ENCODE data around the gene L3MBTL4.
A peak's percentile ranks its signal among the peaks of the same experiment; 100 is the strongest.

L3MBTL4 gene

GRCh38 chr18:6362559-6363129 lies 52.1 kb downstream of the L3MBTL4 start:
- no peak for DNase-seq

- DNase-seq = no peak
These were observed 57.0 kb downstream of the L3MBTL4 start for GRCh38 chr18:6357668-6358067.

- peak; percentile 70 for DNase-seq
These were observed 58.7 kb downstream of the L3MBTL4 start for GRCh38 chr18:6355789-6356589.

GRCh38 chr18:6352275-6352674 lies 62.4 kb downstream of the L3MBTL4 start:
- no peak for DNase-seq

- DNase-seq = no peak
These were observed 71.7 kb downstream of the L3MBTL4 start for GRCh38 chr18:6342990-6343389.

- no peak for DNase-seq
These were observed 73.0 kb downstream of the L3MBTL4 start for GRCh38 chr18:6341709-6342108.

GRCh38 chr18:6341303-6341702 lies 73.4 kb downstream of the L3MBTL4 start:
- no peak for DNase-seq

GRCh38 chr18:6340121-6340520 lies 74.6 kb downstream of the L3MBTL4 start:
- DNase-seq = no peak

- DNase-seq = no peak
These were observed 78.5 kb downstream of the L3MBTL4 start for GRCh38 chr18:6336239-6336638.

- no peak for DNase-seq
These were observed 80.7 kb downstream of the L3MBTL4 start for GRCh38 chr18:6333981-6334380.

GRCh38 chr18:6331872-6332271 lies 82.8 kb downstream of the L3MBTL4 start:
- no peak for DNase-seq

- DNase-seq = no peak
These were observed 83.9 kb downstream of the L3MBTL4 start for GRCh38 chr18:6330786-6331185.

GRCh38 chr18:6328621-6329010 lies 86.1 kb downstream of the L3MBTL4 start:
- no peak for DNase-seq

- no peak for DNase-seq
These were observed 86.7 kb downstream of the L3MBTL4 start for GRCh38 chr18:6327895-6328620.

GRCh38 chr18:6327485-6327884 lies 87.2 kb downstream of the L3MBTL4 start:
- DNase-seq = no peak

- DNase-seq = no peak
These were observed 88.1 kb downstream of the L3MBTL4 start for GRCh38 chr18:6326566-6326965.

GRCh38 chr18:6323319-6323889 lies 91.3 kb downstream of the L3MBTL4 start:
- no peak for DNase-seq

- no peak for DNase-seq
These were observed 99.0 kb downstream of the L3MBTL4 start for GRCh38 chr18:6315517-6316331.

GRCh38 chr18:6313415-6313814 lies 101.3 kb downstream of the L3MBTL4 start:
- DNase-seq = no peak

GRCh38 chr18:6311456-6312215 lies 103.1 kb downstream of the L3MBTL4 start:
- no peak for DNase-seq

- DNase-seq = no peak
These were observed 104.0 kb downstream of the L3MBTL4 start for GRCh38 chr18:6310714-6311113.

- DNase-seq = no peak
These were observed 116.8 kb downstream of the L3MBTL4 start for GRCh38 chr18:6297875-6298274.
